ENCODE results near the gene METTL24.

Gene METTL24

DNA sequence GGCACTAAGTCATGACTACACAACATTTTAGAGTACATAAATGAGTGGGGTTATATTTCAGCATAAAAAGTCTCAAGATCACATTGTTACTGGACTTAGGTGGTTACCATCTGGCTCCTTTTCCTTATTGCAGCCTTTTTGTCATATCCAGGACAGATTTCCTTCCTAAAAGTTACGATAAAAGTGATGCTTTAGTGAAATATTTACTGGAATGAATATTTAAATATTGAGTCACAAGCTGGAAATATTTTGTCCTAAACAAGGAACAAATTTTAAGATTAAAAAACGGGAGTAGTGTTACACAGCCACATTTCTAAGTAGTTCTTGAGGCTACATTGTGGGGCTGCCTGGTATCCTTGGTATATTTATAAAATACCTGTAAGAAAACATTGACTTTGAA, 125.7 kb downstream of the METTL24 start:
- Histone ChIP-seq H3K27me3 (ENCODE audit: insufficient read depth, low read length, poor library complexity, severe bottlenecking) (no peaks in the 10 kb centered on the region), H3K4me1 (ENCODE audit: insufficient read depth, low read length, poor library complexity, severe bottlenecking) (peaks cover 6% of the 10 kb centered on the region), H3K36me3 (ENCODE audit: insufficient read depth, low read length) (peaks cover 28% of the 10 kb centered on the region; the same call in 1 of the 2 replicates), H3K9ac (ENCODE audit: low read depth, low read length, poor library complexity, severe bottlenecking) (no peak overlapping the region), H3K9me3 (ENCODE audit: insufficient read depth, low read depth, low read length) (no peaks in the 10 kb centered on the region; the same call in 1 of the 2 replicates), H3K79me2 (ENCODE audit: insufficient read depth, low read length) (no peaks in the 10 kb centered on the region), H3K9me2 (replicated peaks; ENCODE audit: low read depth, low read length) (no peaks in the 10 kb centered on the region), H3K4me3 (ENCODE audit: low read length, poor library complexity, severe bottlenecking) (no peak overlapping the region), H2AFZ (ENCODE audit: low read length) (no peak overlapping the region), H3F3A (ENCODE audit: low read depth) (peaks cover 6% of the 10 kb centered on the region; the same call in 1 of the 2 replicates), H4K20me1 (ENCODE audit: insufficient read depth, low read length, poor library complexity, severe bottlenecking) (no peaks in the 10 kb centered on the region), H3K4me2 (ENCODE audit: low read depth, low read length, poor library complexity, severe bottlenecking) (no peak overlapping the region)
- TF ChIP-seq EZH2phosphoT487 (IDR thresholded peaks at IDR 0.05; ENCODE audit: borderline replicate concordance) (no peak), CTCF (conservative IDR thresholded peaks at IDR 0.05; ENCODE audit: low read length) (no peak)

- Histone ChIP-seq H3K27me3 (ENCODE audit: insufficient read depth, low read length, poor library complexity, severe bottlenecking) (no peaks in the 10 kb centered on the region), H3K36me3 (ENCODE audit: insufficient read depth, low read length) (peaks cover 63% of the 10 kb centered on the region; the same call in 1 of the 2 replicates)
Observed at GRCh38 chr6:110226261-110226660, 131.9 kb downstream of the METTL24 start.

DNA sequence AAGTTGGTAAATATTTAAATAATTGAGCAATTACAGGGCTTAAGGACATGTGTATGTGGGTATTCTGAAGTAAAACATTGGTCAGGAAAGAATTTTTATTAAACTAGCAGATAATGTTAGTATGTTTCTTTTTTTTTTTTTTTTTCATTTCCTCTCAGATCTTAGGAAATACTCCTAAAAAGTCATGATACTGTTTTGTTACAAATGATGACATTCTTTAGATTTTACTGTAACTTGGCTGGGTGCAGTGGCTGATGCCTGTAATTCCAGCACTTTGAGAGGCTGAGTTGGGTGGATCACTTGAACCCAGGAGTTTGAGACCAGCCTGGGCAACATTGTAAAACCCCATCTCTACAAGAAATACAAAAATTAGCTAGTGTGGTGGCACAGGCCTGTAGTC, 136.4 kb downstream of the METTL24 start:
- TF ChIP-seq CTCF (conservative IDR thresholded peaks at IDR 0.05; ENCODE audit: low read length) (no peak), EZH2phosphoT487 (IDR thresholded peaks at IDR 0.05; ENCODE audit: borderline replicate concordance) (no peak)
- Histone ChIP-seq H3K4me1 (ENCODE audit: insufficient read depth, low read length, poor library complexity, severe bottlenecking) (no peaks in the 10 kb centered on the region), H3F3A (ENCODE audit: low read depth) (no peaks in the 10 kb centered on the region), H3K27me3 (ENCODE audit: insufficient read depth, low read length, poor library complexity, severe bottlenecking) (no peaks in the 10 kb centered on the region), H4K20me1 (ENCODE audit: insufficient read depth, low read length, poor library complexity, severe bottlenecking) (no peaks in the 10 kb centered on the region), H3K9me3 (ENCODE audit: insufficient read depth, low read depth, low read length) (no peaks in the 10 kb centered on the region), H3K79me2 (ENCODE audit: insufficient read depth, low read length) (no peaks in the 10 kb centered on the region), H3K4me3 (ENCODE audit: low read length, poor library complexity, severe bottlenecking) (no peak overlapping the region), H2AFZ (ENCODE audit: low read length) (no peak overlapping the region), H3K4me2 (ENCODE audit: low read depth, low read length, poor library complexity, severe bottlenecking) (no peak overlapping the region), H3K9me2 (replicated peaks; ENCODE audit: low read depth, low read length) (no peaks in the 10 kb centered on the region), H3K9ac (ENCODE audit: low read depth, low read length, poor library complexity, severe bottlenecking) (no peak overlapping the region), H3K36me3 (ENCODE audit: insufficient read depth, low read length) (peaks cover 78% of the 10 kb centered on the region; the same call in 1 of the 2 replicates)

More at GRCh38 chr6:110226261-110226660, 131.9 kb downstream of the METTL24 start:
- no peak overlapping the region for H3K4me2 ChIP-seq (ENCODE audit: low read depth, low read length, poor library complexity, severe bottlenecking)
- no peaks in the 10 kb centered on the region for H3K9me2 ChIP-seq (replicated peaks; ENCODE audit: low read depth, low read length)
- no peaks in the 10 kb centered on the region for H3K79me2 ChIP-seq (ENCODE audit: insufficient read depth, low read length)
- H3K9ac ChIP-seq (ENCODE audit: low read depth, low read length, poor library complexity, severe bottlenecking) = no peak overlapping the region
- TF ChIP-seq EZH2phosphoT487 (IDR thresholded peaks at IDR 0.05; ENCODE audit: borderline replicate concordance) = no peak
- no peak for TF ChIP-seq CTCF (conservative IDR thresholded peaks at IDR 0.05; ENCODE audit: low read length)
- no peak overlapping the region for H2AFZ ChIP-seq (ENCODE audit: low read length)
- no peaks in the 10 kb centered on the region for H3K9me3 ChIP-seq (ENCODE audit: insufficient read depth, low read depth, low read length)
- H3K4me1 ChIP-seq (ENCODE audit: insufficient read depth, low read length, poor library complexity, severe bottlenecking) = no peaks in the 10 kb centered on the region
- no peaks in the 10 kb centered on the region for H4K20me1 ChIP-seq (ENCODE audit: insufficient read depth, low read length, poor library complexity, severe bottlenecking)
- no peak overlapping the region for H3K4me3 ChIP-seq (ENCODE audit: low read length, poor library complexity, severe bottlenecking)
- H3F3A ChIP-seq (ENCODE audit: low read depth) = no peaks in the 10 kb centered on the region
